Chondrocyte (in vitro differentiated cells): ENCODE data around the gene HNRNPU. TPM values are rescaled to one million over a fixed set of nuclear protein-coding genes. Genes with fewer than 3 reads are reported as not detected.

ENCODE experiments used
- DNase-seq: peaks from one replicate; pipeline ENCODE4 v3.0.0; 2021; ENCODE audit warnings: mixed read lengths, low spot score
- H3K27ac Mint-ChIP-seq: one replicate; pipeline ENCODE4 v1.8.0; 2021; ENCODE audit warnings: mild to moderate bottlenecking, moderate library complexity, mixed read lengths; ENCODE audit not compliant: unreplicated experiment
- H3K27me3 Mint-ChIP-seq: 2 replicates; pipeline ENCODE4 v1.8.0; 2021; ENCODE audit warnings: low read depth, mixed read lengths
- H3K36me3 Mint-ChIP-seq: 2 replicates; pipeline ENCODE4 v1.8.0; 2021; ENCODE audit warnings: low read depth, mixed read lengths
- H3K4me1 Mint-ChIP-seq: 2 replicates; pipeline ENCODE4 v1.8.0; 2021; ENCODE audit warnings: low read depth, mild to moderate bottlenecking, mixed read lengths
- H3K4me3 Mint-ChIP-seq: one replicate; pipeline ENCODE4 v1.8.0; 2021; ENCODE audit warnings: mild to moderate bottlenecking, moderate library complexity, mixed read lengths; ENCODE audit not compliant: unreplicated experiment
- H3K9me3 Mint-ChIP-seq: 2 replicates; pipeline ENCODE4 v1.8.0; 2021; ENCODE audit warnings: low read depth, mixed read lengths
- total RNA-seq: library from RNA; stranded (reverse); gene quantifications from 3 replicates; pipeline ENCODE4 v1.2.1, GENCODE V29; 2021
- TF ChIP-seq, protein P1 (sequence below): fragments of 200-600 bp; sonication (generic); IDR thresholded peaks from 2 replicates; pipeline ENCODE4 v1.5.0; 2021; ENCODE audit warnings: antibody characterized with exemption, mild to moderate bottlenecking, moderate library complexity

Gene HNRNPU
- total RNA-seq, 1 donor from 2014 or later = 226 TPM

DNA sequence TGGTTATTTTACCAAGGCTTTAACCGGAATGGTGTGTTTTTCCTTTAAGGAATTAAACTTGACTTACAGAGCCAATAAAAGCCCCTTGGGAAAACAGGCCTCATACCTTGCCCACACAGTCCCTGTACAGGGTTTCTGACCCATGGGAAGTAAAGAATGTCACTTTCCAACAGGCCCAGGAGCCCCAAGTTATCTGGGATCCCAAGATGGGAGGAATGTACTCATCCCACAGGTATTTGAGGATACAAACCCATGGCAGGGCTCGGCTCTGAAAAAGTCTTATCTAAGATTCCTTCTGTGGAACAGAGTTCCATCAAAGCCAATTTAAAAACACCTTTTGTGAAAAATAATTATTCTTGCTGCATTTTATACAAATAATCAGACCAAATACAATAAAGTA lies 44.2 kb downstream of the HNRNPU start:
- Mint-ChIP-seq H3K27ac (no peak overlapping the region), H3K4me1 (peaks cover 9% of the 10 kb centered on the region), H3K4me3 (no peak overlapping the region), H3K9me3 (no peaks in the 10 kb centered on the region), H3K27me3 (peaks cover 12% of the 10 kb centered on the region), H3K36me3 (peaks cover 2% of the 10 kb centered on the region)
- DNase-seq = no peak
- TF ChIP-seq, protein P1, sequence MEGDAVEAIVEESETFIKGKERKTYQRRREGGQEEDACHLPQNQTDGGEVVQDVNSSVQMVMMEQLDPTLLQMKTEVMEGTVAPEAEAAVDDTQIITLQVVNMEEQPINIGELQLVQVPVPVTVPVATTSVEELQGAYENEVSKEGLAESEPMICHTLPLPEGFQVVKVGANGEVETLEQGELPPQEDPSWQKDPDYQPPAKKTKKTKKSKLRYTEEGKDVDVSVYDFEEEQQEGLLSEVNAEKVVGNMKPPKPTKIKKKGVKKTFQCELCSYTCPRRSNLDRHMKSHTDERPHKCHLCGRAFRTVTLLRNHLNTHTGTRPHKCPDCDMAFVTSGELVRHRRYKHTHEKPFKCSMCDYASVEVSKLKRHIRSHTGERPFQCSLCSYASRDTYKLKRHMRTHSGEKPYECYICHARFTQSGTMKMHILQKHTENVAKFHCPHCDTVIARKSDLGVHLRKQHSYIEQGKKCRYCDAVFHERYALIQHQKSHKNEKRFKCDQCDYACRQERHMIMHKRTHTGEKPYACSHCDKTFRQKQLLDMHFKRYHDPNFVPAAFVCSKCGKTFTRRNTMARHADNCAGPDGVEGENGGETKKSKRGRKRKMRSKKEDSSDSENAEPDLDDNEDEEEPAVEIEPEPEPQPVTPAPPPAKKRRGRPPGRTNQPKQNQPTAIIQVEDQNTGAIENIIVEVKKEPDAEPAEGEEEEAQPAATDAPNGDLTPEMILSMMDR = no peak

DNA sequence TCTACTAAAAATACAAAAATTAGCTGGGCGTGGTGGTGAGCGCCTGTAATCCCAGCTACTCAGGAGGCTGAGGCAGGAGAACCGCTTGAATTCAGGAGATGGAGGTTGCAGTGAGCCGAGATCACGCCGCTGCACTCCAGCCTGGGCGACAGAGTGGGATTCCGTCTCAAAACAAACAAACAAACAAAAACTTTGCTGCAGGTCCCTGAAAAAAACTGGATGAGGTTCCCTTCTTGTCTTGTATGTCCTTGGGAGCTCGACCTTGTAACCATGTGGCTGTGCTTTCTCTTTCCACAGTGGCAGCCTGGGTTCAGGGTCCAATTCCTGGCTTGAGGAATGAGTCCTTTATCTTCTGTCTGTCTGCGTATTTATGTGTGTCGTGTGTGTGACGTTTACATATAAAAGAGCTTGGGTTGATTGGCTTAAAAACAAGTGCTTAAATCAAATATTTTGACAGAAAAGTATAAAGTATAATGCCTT lies 46.9 kb downstream of the HNRNPU start:
- TF ChIP-seq, protein P1 = no peak
- H3K9me3 Mint-ChIP-seq = no peaks in the 10 kb centered on the region
- peaks cover 9% of the 10 kb centered on the region for H3K4me1 Mint-ChIP-seq
- no peak overlapping the region for H3K27ac Mint-ChIP-seq
- no peak overlapping the region for H3K4me3 Mint-ChIP-seq
- H3K27me3 Mint-ChIP-seq = peaks cover 17% of the 10 kb centered on the region
- H3K36me3 Mint-ChIP-seq = peaks cover 2% of the 10 kb centered on the region
- DNase-seq = no peak

DNA sequence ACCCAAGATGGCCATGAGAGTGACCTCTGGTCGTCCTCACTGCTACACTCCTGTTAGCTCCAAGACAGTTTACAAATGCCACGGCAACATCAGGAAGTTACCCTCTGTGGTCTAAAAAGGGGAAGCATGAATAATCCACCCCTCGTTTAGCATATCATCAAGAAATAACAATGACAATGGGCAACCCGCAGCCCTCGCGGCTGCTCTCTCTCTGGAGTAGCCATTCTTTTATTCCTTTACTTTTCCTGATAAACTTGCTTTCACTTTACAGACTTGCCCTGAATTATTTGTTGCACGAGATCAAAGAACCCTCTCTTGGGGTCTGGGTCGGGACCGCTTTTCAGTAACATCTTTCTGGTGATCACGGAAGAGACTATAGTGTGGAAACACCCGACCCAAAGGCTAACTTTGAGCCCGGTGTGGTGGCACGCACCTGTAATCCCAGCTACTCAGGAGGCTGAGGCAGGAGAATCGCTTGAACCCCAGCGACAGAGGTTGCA lies 48.7 kb downstream of the HNRNPU start:
- no peak overlapping the region for H3K27ac Mint-ChIP-seq
- no peak overlapping the region for H3K4me3 Mint-ChIP-seq
- peaks cover 17% of the 10 kb centered on the region for H3K27me3 Mint-ChIP-seq
- H3K9me3 Mint-ChIP-seq = no peaks in the 10 kb centered on the region
- TF ChIP-seq, protein P1 = no peak
- peaks cover 2% of the 10 kb centered on the region for H3K36me3 Mint-ChIP-seq
- H3K4me1 Mint-ChIP-seq = peaks cover 9% of the 10 kb centered on the region
- DNase-seq = no peak

DNA sequence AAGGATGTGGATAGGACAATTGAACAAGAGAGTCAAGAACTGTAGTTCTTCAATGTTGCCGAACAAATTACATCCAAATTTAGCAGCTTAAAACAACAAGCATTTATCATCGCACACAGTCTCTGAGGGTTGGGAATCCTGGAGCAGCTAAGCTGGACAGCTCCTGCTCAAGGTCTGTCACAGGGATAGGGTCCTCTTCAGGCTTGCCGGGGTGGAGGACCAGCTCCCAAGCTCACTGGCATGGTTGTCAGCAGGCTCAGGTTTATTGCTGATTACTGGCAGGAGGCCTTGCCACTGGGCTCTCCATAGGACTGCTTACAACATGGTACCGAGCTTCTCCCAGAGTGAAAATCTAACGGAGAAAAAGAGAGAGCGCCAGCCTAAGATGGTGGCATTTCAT lies 51.0 kb downstream of the HNRNPU start:
- TF ChIP-seq, protein P1 = no peak
- no peak overlapping the region for H3K27ac Mint-ChIP-seq
- peaks cover 17% of the 10 kb centered on the region for H3K27me3 Mint-ChIP-seq
- peaks cover 4% of the 10 kb centered on the region for H3K4me1 Mint-ChIP-seq
- no peak for DNase-seq
- H3K9me3 Mint-ChIP-seq = no peaks in the 10 kb centered on the region
- H3K4me3 Mint-ChIP-seq = no peak overlapping the region
- peaks cover 3% of the 10 kb centered on the region for H3K36me3 Mint-ChIP-seq

DNA sequence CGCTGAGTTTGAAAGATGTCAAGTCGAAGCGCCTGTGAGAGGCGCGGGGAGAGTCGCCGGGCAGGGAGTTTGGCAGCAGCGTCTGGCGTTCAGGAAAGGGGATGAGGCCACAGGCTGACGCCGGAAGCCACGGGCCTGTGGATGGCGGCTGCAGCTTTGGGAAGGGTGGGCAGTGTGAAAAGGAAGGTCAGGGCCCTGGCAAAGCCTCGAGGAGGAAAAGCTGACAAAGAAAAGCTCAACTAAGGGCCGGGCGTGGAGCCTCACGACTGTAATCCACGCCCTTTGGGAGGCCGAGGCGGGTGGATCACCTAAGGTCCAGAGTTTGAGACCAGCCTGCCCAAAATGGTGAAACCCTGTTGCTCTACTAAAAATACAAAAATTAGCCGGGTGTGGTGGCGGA lies 54.1 kb downstream of the HNRNPU start:
- H3K4me1 Mint-ChIP-seq = no peaks in the 10 kb centered on the region
- DNase-seq = no peak
- H3K9me3 Mint-ChIP-seq = no peaks in the 10 kb centered on the region
- no peak overlapping the region for H3K4me3 Mint-ChIP-seq
- no peak overlapping the region for H3K27ac Mint-ChIP-seq
- H3K36me3 Mint-ChIP-seq = peaks cover 2% of the 10 kb centered on the region
- H3K27me3 Mint-ChIP-seq = peaks cover 5% of the 10 kb centered on the region
- TF ChIP-seq, protein P1 = no peak
